Measurements from ENCODE around the gene UBL7. TPM values are rescaled to one million over a fixed set of nuclear protein-coding genes. Genes with fewer than 3 reads are reported as not detected.
"Not testable (repeated sequence)": the region's sequence is repeated elsewhere in the genome, so short reads cannot be mapped to it uniquely, and the experiment has no call there.

The UBL7 gene
- total RNA-seq, 1 donor from 2014 or later: 18.6 TPM

- DNase-seq: no peak
These were observed 2.7 kb upstream of the UBL7 start for GRCh38 chr15:74463634-74464033.

GRCh38 chr15:74461847-74462511 is 1.0 kb upstream of the UBL7 start:
- no peak for DNase-seq

- DNase-seq: no peak
These were observed 662 bp downstream of the UBL7 start for GRCh38 chr15:74460298-74460697.

GRCh38 chr15:74459798-74460197 is 1.2 kb downstream of the UBL7 start:
- DNase-seq: not testable (repeated sequence)

GRCh38 chr15:74458473-74458872 is 2.5 kb downstream of the UBL7 start:
- no peak for DNase-seq

- DNase-seq: not testable (repeated sequence)
These were observed 3.9 kb downstream of the UBL7 start for GRCh38 chr15:74457036-74457435.

GRCh38 chr15:74454764-74455500 is 6.0 kb downstream of the UBL7 start:
- DNase-seq: no peak

- DNase-seq: no peak
These were observed 6.8 kb downstream of the UBL7 start for GRCh38 chr15:74453925-74454763.

- no peak for DNase-seq
These were observed 8.8 kb downstream of the UBL7 start for GRCh38 chr15:74451861-74452835.

- DNase-seq: no peak
These were observed 9.6 kb downstream of the UBL7 start for GRCh38 chr15:74451322-74451721.

- DNase-seq: no peak
These were observed 11.2 kb downstream of the UBL7 start for GRCh38 chr15:74449643-74450205.

GRCh38 chr15:74449095-74449494 is 11.9 kb downstream of the UBL7 start:
- no peak for DNase-seq

GRCh38 chr15:74445816-74446763 is 14.9 kb downstream of the UBL7 start:
- DNase-seq: no peak

- no peak for DNase-seq
These were observed 16.6 kb downstream of the UBL7 start for GRCh38 chr15:74444106-74445062.

- no peak for DNase-seq
These were observed 17.7 kb downstream of the UBL7 start for GRCh38 chr15:74443100-74443909.

- DNase-seq: no peak
These were observed 18.4 kb downstream of the UBL7 start for GRCh38 chr15:74442604-74443003.

- DNase-seq: no peak
These were observed 18.9 kb downstream of the UBL7 start for GRCh38 chr15:74442063-74442462.

Data from skin of body (tissue), 2 donors.